Endometrium (tissue), 2 donors: ENCODE measurements around the gene PLD1.
"Not testable (repeated sequence)": the region's sequence is repeated elsewhere in the genome, so short reads cannot be mapped to it uniquely, and the experiment has no call there.

ENCODE experiments used
- FAIRE-seq: peaks from 2 replicates; lab custom pipeline; 2012; peaks lifted over from hg19 to GRCh38; lab: Jason Lieb, UNC
- donor health status: control.
- donor health status: control.

The PLD1 gene

DNA sequence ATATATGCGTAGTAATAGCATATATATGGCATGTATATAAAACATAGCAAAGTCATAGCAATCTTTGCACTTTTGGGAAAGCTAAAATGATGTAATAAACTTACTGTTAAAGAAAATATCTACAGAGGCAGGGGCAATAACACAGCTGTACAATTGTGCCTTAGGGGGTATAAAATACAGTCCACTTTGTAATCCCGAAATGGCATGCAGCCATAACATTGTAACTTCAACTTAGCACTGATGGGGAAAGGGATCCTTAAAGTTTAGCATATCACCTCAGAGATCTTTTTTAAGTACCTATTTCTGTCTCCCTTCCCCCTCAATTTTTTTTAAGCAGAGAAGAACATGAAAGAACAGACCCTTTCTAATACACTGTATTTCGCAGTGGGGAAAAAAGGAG is 40.8 kb downstream of the PLD1 start:
- FAIRE-seq: no peak

DNA sequence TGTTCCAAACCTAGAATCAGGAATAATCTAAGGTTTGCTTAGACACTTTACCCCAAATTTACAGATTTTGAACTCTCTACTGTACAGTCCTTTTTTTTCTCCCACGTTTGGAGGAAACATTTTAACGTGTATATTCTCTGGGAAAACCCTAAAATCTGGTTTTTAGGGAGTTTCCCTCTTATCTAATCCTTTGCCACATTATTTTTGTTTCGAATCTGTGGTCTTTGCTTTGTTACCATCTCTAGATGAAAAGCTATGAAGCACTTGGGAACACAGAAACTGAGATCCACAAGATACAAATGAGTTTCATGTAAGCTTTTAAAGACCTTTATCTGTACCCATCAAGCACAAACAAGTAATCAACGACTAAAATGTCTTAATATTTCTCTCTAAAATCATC is 41.3 kb downstream of the PLD1 start:
- FAIRE-seq: no peak

DNA sequence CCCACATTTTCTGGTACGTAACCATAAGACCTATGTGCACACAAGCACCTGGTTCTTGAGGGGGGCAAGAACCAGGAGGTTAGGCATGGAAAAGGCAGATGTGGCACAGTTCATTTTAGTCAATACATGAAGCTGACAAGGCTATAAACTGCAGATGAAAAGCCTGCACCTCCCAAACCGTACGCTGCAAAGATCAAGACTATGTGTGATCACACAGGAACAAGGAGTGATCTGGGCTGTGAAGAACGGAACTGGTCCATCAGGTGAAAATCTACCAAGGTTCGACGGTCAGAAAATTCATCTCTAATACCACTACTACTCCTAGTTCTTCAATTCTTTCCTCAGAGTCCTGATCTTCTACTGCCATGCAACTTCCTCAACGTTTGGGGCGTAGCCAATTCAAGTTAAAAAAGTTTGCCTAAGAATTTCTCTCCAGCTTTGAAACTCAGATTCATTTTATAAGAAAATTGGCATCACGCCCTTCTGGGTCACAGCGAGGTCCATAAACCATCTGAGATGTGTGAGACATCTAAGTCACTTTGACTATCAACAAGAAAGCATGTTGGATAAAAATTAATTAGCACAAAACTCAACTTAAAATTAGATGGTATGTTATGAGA is 41.9 kb downstream of the PLD1 start:
- FAIRE-seq: no peak

DNA sequence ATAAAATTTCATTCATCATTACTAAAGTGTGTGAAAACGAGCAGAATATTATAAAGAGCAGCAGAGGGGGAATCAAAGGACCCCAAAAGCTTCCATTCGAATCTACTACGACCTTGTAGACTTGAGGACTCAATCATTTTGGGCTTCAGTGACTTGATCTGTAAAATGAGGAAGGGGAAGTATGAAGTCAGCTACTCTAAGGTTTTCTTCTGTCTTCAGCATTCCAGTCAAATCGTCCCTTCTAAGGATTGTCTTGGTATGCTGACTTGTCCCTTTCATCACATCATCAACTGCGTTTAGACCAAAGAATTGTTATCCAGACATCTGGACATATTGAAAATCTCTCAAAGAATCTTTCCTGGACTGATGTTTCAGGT is 44.8 kb downstream of the PLD1 start:
- FAIRE-seq: no peak

DNA sequence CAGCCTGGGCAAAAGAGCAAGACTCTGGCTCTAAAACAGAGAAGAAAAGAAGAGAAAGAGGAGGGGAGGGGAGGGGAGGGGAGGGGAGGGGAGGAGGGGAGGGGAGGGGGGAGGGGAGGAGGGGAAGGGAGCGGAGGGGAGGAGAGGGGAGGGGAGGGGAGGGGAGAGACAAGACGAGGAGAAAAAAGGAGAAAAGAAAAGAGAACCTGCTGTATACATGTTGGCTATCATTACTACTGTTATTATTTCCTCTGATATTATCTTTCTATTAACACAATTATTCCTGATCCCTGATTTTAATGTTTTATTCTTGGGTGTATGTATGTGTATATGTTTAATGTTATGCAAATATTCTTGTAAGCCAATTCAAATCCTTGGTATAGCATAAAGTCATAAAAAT is 46.9 kb downstream of the PLD1 start:
- no peak for FAIRE-seq

DNA sequence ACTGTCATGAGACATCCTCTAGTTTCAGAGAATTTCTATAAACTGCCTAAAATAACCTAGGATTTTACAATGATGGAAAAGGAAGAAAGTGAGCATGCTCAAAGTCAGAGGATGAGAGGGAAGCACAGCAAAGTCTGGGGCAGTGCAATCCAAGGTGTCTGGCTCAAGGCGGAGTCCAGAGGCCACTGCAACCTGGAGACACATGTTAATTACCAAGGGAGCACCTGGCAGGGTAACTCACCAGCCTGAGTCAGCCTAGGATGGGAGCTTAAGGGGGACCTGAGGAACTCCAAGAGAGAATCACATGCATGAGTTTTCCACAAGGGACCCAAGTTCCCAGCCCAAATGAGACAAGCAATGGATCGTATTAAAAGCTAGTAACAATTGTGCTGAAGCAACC is 49.8 kb downstream of the PLD1 start:
- FAIRE-seq: no peak

DNA sequence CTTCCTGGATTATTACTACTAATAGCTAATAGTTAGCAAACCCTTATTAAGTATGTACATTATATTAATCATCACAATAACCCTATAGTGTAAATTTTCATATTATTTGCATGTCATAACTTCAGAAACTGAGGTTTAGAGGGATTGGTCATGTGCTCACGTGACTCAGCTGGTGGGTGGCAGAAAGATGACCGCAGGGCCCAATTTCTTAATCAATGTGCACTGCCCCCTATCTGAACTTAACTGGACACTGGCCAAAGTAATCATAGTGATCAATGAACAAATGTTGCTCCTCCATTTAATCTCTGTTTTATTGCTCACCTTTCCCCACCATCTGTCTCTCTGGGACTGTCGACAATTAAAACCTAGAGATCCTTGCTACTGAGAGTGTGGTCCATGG is 52.2 kb downstream of the PLD1 start:
- FAIRE-seq: no peak

DNA sequence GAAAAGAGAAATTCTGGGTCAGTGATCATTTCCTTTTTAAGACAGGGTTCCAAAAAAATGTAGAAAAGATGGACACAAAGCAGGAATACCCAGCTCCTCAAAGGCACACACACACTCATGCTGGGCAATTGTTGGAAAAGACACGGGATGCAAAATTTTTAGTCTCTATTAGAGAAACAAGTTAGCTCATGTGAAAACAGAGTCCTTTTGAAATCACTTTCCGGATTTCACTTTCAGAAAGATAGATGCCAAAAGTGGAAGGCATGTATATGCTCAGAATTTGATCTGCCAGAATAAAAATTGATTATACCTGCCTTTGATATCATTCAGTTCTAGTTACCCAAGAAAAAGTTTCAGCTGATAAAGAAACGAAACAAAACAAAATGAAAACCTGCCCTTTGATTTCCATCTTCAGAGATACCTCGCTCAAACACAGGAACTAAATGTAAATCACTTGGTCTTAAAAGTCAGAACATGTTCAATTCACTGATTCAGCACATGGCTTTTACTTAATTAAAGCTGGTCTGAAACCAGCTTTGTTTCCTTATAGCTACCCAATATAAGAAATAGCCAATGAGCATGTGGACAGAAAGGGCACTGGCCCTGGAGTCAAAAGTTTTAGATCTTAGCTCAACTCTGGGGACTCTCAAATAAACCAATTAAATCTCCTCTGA is 52.8 kb downstream of the PLD1 start:
- no peak for FAIRE-seq

DNA sequence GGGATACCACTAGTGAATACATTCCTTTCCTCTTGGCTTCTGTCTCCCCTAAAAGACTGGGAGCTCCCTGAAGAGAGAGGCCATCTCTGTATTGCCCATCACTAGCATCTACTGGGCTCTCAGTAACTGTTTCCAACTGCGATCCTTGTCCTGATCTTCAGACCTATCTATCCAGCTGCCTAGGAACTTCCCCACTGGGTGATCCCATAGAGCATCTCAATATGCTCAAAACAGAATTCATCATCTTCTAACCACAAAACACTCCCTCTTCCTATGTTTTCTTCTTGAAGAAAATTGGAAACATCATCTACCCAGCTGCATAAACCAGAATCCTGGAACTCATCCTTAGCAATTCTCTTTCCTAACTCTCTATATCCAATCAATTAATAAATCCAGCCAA is 54.6 kb downstream of the PLD1 start:
- no peak for FAIRE-seq

DNA sequence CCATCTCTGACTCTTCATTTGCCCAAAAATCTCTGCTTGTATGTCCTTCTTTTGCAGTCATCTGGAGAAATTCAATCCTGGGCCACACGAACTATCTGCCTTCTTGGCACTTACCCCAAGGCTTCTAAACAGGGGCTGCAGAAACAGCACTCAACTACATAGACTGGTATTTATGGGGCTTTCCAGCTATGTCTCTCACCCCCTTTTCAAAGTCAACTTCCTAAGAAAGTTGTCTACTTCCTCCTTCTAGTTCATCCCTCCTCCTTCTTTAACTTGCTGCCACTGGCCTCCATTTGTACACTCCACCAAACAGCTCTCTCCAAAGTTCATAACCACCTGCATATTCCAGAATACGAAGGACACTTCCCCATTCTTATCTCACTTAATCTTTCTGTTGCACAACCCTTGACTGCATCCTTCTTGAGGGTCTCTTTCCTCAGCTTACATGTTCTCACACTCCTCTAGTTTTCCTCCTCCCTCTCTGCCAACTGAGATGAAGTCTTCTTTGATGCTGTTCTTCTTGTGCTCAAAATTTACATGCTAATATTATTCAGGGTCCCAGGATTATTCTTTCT is 55.2 kb downstream of the PLD1 start:
- FAIRE-seq: no peak

DNA sequence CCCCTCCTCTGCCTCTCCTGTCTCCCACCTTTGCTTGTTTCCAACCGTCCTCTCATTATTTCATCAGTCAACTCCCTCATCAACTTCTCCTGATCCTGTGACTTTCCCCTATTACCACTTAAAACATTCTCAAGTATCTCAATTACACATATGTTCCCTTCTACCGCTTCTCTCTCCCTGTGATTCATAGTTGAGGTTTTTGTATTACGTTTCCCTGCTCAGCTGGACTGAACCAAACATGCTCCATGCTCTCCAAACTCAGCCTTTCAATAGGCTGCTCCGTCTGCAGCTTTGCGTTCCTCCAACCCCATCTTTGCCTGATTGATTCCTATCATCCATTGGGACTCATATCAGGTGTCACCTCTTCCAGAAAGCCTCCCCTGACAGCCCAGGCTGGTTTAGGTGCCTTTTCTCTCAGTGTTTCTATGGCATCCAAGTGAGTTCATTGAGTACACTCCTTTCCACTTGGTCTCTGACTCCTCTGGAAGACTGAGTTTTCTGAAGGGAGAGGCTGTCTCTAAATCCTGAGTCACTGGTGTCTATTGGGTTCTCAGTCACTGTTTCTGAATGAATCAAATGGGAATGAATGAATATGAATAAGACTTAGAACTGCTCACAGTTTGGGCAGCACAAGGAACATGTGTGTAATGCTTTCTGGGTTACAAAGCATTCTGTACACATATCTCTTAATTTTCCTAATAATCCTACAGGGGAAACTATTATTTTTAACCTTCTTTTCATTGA is 56.4 kb downstream of the PLD1 start:
- FAIRE-seq: no peak

DNA sequence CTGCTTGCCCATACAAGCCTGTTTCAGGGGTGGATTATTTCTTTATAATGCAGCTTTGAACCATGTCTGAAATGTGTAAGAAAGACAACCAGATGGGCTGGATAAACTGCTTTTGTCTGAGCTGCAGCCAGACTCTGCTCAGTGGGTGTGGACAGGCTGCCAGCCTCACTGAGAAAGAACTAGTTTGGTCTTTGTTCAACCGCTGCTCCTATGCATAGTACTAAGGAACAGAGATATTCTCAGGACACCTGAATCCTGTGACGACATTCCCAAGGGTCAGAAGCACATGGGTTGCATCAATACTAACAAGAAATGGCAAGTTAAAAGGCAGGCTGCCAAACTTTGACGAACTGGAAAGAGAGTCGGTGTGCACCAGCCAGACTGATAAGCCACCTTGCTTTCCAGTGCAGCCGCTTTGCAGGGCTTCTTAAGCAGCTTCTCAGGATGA is 57.2 kb downstream of the PLD1 start:
- no peak for FAIRE-seq

DNA sequence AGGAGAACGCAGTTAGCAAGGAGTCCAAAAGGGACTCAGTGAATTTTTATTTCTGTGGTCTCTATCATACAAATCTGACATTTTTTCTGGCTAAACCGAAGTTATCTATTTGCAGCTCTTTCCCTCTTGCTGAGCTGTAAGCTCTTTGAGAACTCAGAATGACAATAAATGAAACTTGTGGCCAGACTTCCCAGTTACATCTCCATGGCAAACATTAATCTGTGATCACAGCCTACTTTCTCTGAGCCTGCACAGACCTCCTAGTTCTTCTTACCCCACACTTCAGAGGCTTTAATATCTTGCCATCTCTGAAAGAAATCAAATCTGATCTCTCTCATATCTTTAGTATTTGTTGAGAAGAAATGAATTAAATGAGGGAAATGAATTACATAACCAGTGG is 58.0 kb downstream of the PLD1 start:
- no peak for FAIRE-seq

DNA sequence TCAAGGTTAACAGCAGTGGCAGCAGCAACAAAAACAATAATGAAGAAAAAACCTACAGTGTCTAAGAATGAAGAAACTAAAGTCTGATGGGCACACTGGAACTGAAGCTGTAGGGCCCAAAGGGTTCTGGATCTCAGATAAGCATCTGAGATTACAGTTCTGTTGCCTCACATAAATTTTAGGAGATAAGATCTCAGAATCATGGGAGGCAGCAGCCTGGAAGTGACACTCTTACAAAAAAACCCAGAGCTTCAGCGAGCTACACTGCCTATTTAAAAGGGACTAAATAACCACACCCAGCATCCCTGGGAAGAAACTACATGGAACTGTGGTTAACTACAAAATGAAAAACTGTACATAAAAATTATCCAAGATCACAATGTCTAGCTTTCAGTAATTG is 61.2 kb downstream of the PLD1 start:
- no peak for FAIRE-seq

DNA sequence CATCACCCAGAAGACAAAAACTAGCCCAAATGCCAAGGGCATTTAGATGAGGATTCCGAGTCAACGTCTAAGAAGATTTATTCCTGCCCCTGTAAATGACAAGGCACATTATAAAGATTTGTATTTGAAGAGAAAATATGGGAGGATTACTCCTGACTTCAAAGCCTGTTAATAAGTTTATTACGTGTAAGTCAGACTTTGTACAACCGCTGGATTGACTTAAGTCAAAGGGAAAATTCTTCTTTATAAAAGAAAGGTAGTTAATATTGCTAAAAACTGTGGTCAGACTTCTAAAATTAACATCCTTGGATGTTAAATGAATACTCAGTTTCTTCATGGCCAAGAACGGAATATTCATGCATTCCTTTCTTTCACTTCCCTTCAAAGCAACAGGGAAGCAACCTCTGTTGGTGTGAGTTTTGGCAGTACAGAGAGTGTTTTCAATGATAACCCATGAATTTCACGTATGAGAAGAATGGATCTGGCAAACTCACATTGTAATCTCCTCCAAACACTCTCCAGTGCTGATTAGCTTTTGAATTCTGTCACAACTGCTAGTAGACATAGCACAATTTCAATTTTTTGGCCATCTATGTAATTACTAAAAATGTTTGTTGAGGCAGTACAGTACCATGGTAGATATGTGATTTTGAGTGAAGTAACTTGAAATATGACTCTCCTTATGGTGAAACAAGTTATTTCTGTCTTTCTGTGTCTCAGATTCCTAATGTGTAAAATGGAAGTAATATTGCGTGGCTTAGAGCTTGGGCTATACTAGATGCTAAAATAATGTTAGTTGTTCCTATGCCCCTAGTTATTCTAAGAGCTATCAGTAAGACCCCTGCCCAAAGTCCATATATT is 62.0 kb downstream of the PLD1 start:
- no peak for FAIRE-seq

DNA sequence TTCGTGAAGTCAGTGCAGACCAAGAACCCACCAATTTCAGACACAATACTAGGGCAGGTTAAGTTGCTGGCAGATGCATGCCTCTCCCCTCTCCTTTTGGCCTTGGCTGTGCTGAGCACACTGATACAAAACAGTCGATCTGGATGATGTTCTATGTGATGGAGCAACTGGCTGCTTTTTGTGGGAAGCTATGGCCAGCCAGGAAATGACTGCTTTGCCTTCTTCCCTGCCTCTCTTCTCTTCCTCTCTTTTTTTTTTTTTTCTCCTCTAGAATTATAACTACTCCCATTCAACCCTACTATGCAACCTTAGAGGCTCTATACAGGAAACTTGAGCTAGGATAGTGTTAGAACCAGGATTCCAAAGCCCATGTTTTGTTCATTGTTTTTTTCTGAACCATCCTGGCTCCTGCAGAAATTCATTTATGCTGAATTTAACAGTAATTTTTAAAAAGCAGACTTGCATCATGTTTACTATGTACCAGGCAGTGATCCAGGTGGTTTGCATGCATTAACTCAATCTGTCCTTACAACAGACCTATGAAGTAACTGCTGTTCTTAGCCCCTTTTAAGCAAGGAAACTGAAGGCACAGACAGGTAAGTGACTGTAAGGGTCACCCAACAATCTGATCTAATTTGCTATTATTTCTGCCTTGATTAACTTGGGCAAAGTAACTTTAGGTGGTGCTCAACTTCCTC is 62.9 kb downstream of the PLD1 start:
- no peak for FAIRE-seq

DNA sequence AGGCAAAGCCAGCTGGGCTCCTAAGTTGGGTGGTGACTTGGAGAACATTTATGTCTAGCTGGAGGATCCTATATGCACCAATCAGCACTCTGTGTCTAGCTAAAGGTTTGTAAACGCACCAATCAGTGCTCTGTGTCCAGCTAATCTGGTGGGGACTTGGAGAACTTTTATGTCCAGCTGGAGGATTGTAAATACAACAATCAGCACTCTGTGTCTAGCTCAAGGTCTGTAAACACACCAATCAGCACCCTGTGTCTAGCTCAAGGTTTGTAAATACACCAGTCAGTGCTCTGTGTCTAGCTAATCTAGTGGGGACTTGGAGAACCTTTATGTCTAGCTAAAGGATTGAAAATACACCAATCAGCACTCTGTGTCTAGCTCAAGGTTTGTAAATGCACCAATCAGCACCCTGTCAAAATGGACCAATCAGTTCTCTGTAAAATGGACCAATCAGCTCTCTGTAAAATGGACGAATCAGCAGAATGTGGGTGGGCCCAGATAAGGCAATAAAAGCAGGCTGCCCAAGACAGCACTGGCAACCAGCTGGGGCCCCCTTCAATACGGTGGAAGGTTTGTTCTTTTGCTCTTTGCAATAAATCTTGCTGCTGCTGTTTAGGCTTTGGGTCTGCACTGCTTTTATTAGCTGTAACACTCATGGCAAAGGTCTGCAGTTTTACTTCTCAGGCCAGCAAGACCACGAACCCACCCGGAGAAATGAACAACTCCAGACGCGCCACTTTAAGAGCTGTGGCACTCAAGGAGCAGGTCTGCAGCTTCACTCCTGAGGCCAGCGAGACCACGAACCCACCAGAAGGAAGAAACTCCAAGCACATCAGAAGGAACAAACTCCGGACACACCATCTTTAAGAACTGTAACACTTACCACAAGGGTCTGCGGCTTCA is 63.7 kb downstream of the PLD1 start:
- not testable (repeated sequence) for FAIRE-seq

DNA sequence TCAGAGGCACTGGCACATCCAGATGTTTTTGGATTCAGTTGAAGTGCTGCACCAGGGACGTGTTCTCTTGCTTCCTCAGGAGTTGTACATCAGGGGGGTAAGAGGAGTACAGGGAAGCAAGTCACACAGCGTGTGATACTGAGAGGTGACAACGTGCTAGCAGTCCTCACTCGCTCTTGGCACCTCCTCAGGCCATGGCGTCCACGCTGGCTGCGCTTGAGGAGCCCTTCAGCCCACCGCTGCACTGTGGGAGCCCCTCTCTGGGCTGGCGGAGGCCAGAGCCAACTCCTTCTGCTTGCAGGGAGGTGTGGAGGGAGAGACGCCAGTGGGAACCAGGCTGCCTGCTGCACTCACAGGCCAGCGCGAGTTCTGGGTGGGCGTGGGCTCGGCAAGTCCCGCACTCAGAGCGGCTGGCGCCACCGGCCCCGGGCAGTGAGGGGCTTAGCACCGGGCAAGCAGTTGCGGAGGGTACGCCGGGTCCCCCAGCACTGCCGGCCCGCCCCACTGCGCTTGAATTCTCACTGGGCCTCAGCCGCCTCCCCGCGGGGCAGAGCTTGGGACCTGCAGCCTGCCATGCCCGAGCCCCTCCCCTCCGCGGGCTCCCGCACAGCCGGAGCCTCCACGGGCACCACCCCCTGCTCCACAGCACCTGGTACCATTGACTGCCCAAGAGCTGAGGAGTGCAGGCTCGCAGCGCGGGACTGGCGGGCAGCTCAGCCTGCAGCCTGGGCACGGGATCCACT is 64.5 kb downstream of the PLD1 start:
- FAIRE-seq: no peak

DNA sequence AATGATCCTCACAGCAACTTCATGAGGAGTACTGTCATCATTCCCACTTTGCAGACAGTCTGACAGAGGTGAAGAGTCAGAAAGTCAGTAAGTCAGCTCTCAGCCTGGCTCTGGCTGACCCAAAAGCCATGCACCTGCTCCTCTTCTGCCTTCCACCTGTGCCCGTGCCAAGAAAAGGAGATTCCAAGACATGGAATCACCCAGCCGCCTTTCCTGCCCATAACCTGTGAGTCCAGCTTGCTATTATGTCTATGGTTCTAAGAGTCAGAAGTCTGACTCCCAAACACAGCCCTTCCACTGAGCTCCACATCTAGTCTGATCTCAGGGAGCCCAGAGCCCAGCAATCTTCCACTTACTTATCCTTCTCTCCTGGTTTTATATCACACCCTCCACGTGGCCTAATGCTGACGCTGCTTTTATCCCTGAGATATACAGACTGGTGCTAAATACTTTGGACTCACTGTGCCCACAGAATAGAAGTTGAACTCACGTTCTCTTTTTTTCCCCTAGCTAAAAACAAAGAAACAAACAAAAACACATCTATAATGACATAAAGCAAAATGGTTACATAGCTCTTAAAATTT is 66.0 kb downstream of the PLD1 start:
- no peak for FAIRE-seq
